Neural cell (in vitro differentiated cells): ENCODE measurements around the gene AP3D1. TPM values are rescaled to one million over a fixed set of nuclear protein-coding genes. Genes with fewer than 3 reads are reported as not detected.
"Not testable (repeated sequence)": the region's sequence is repeated elsewhere in the genome, so short reads cannot be mapped to it uniquely, and the experiment has no call there.

Experiments used
- H2AFZ ChIP-seq: fragments of 200-600, 300-800 bp; sonication (generic), shearing (Covaris generic); 2 replicates; pipeline ENCODE4 v1.6.0; 2014; ENCODE audit warnings: low read depth, mild to moderate bottlenecking, antibody characterized with exemption, low read length, moderate library complexity
- H3F3A ChIP-seq: fragments of 200-600 bp; shearing (Covaris generic); 2 replicates; pipeline ENCODE4 v1.6.1; 2016; ENCODE audit warnings: mild to moderate bottlenecking, moderate library complexity, mixed read lengths, antibody characterized with exemption, low read length; ENCODE audit not compliant: insufficient read depth, poor library complexity, severe bottlenecking
- H3K27ac ChIP-seq: fragments of 200-600, 300-800 bp; sonication (generic), shearing (Covaris generic); 2 replicates; pipeline ENCODE4 v1.5.1; 2014; ENCODE audit warnings: mild to moderate bottlenecking, low read length, moderate library complexity
- H3K27me3 ChIP-seq: fragments of 300-800, 200-600 bp; sonication (generic), shearing (Covaris generic); 2 replicates; pipeline ENCODE4 v1.6.0; 2014; ENCODE audit warnings: mild to moderate bottlenecking, low read depth, low read length, moderate library complexity; ENCODE audit not compliant: insufficient read depth
- H3K36me3 ChIP-seq: fragments of 300-800, 200-600 bp; sonication (generic), shearing (Covaris generic); 2 replicates; pipeline ENCODE4 v1.5.1; 2014; ENCODE audit warnings: mild to moderate bottlenecking, antibody characterized with exemption, low read length, moderate library complexity; ENCODE audit not compliant: insufficient read depth
- H3K4me2 ChIP-seq: fragments of 300-800, 200-600 bp; sonication (generic), shearing (Covaris generic); 2 replicates; pipeline ENCODE4 v1.6.0; 2014; ENCODE audit warnings: mild to moderate bottlenecking, low read length
- H3K4me3 ChIP-seq: fragments of 300-800, 200-600 bp; sonication (generic), shearing (Covaris generic); 2 replicates; pipeline ENCODE4 v1.5.1; 2014; ENCODE audit warnings: mild to moderate bottlenecking, low read length, moderate library complexity
- H3K79me2 ChIP-seq: fragments of 200-600 bp; shearing (Covaris generic); replicated peaks from 2 replicates; pipeline ENCODE4 v1.6.0; 2014; ENCODE audit warnings: mild to moderate bottlenecking, low read length, moderate library complexity; ENCODE audit not compliant: insufficient read depth
- H3K9ac ChIP-seq: fragments of 300-800, 200-600 bp; sonication (generic), shearing (Covaris generic); 2 replicates; pipeline ENCODE4 v1.6.1; 2016; ENCODE audit warnings: mild to moderate bottlenecking, low read length, mixed read lengths
- H3K9me2 ChIP-seq: fragments of 200-600 bp; shearing (Covaris generic); 2 replicates; pipeline ENCODE4 v1.6.1; 2016; ENCODE audit warnings: mild to moderate bottlenecking, low read length, mixed read lengths; ENCODE audit not compliant: insufficient read depth
- H3K9me3 ChIP-seq: fragments of 200-600, 300-800 bp; sonication (generic), shearing (Covaris generic); 2 replicates; pipeline ENCODE4 v1.6.1; 2016; ENCODE audit warnings: mild to moderate bottlenecking, mixed run types, low read length, moderate library complexity, mixed read lengths
- H4K20me1 ChIP-seq: fragments of 200-600 bp; shearing (Covaris generic); 2 replicates; pipeline ENCODE4 v1.6.1; 2016; ENCODE audit warnings: mild to moderate bottlenecking, mixed run types; ENCODE audit not compliant: insufficient read depth
- CTCF ChIP-seq: fragments of 450-650 bp; IDR thresholded peaks from 2 replicates; pipeline ENCODE4 v1.5.1; 2014; ENCODE audit warnings: antibody characterized with exemption, mild to moderate bottlenecking, moderate library complexity; ENCODE audit not compliant: poor library complexity, severe bottlenecking
- EP300 ChIP-seq: fragments of 450-650 bp; conservative IDR thresholded peaks from 2 replicates; pipeline ENCODE4 v1.6.1; 2014; ENCODE audit warnings: antibody characterized with exemption, mild to moderate bottlenecking, moderate library complexity; ENCODE audit not compliant: poor library complexity, severe bottlenecking
- EZH2 ChIP-seq: fragments of 200-600, 300-800 bp; shearing (Covaris generic), sonication (generic); IDR thresholded peaks from 2 replicates; pipeline ENCODE4 v1.6.1; 2014; ENCODE audit warnings: antibody characterized with exemption, low read length, borderline replicate concordance, mild to moderate bottlenecking; ENCODE audit not compliant: insufficient read depth, poor library complexity, severe bottlenecking
- MXI1 ChIP-seq: fragments of 450-650 bp; conservative IDR thresholded peaks from 2 replicates; pipeline ENCODE4 v1.6.1; 2014; ENCODE audit warnings: antibody characterized with exemption, mild to moderate bottlenecking; ENCODE audit not compliant: poor library complexity, severe bottlenecking
- POLR2AphosphoS5 ChIP-seq: IDR thresholded peaks from 2 replicates; pipeline ENCODE4 v1.6.1; 2012
- RAD21 ChIP-seq: fragments of 450-650 bp; conservative IDR thresholded peaks from 2 replicates; pipeline ENCODE4 v1.6.1; 2014; ENCODE audit warnings: antibody characterized with exemption, mild to moderate bottlenecking, moderate library complexity
- REST ChIP-seq: IDR thresholded peaks from 2 replicates; pipeline ENCODE4 v1.6.1; 2012; ENCODE audit warnings: borderline replicate concordance
- SMC3 ChIP-seq: fragments of 450-650 bp; conservative IDR thresholded peaks from 2 replicates; pipeline ENCODE4 v1.6.1; 2014; ENCODE audit warnings: antibody characterized with exemption, mild to moderate bottlenecking, moderate library complexity; ENCODE audit not compliant: poor library complexity
- TAF1 ChIP-seq: IDR thresholded peaks from 2 replicates; pipeline ENCODE4 v1.6.1; 2012; ENCODE audit warnings: low read depth
- polyA plus RNA-seq: library from polyadenylated mRNA; depleted of rRNA; stranded (reverse); fragments of >200 nt; gene quantifications from 2 replicates; pipeline ENCODE4 v1.2.3, GENCODE V29; 2014

The AP3D1 gene
- polyA plus RNA-seq, 1 donor from 2014 or later: 60.7 TPM

- H3K9ac ChIP-seq, H3K27ac ChIP-seq, H3K4me2 ChIP-seq, H3K9me2 ChIP-seq, H3K4me3 ChIP-seq, H3K9me3 ChIP-seq, H4K20me1 ChIP-seq, H2AFZ ChIP-seq, H3K36me3 ChIP-seq, H3K27me3 ChIP-seq, H3F3A ChIP-seq, H3K79me2 ChIP-seq: not testable (repeated sequence)
Observed at GRCh38 chr19:2131012-2131975, 20.1 kb downstream of the AP3D1 start.

GRCh38 chr19:2129892-2130770 is 21.2 kb downstream of the AP3D1 start:
- Histone ChIP-seq H3K36me3 (no peaks in the 10 kb centered on the region), H3K9me2 (no peaks in the 10 kb centered on the region), H3K9me3 (no peaks in the 10 kb centered on the region), H3K4me3 (no peak overlapping the region), H4K20me1 (no peaks in the 10 kb centered on the region), H3K27ac (no peak overlapping the region), H3K79me2 (no peaks in the 10 kb centered on the region), H3K9ac (no peak overlapping the region), H2AFZ (no peak overlapping the region), H3K4me2 (no peak overlapping the region), H3K27me3 (no peaks in the 10 kb centered on the region), H3F3A (no peaks in the 10 kb centered on the region)
- TF ChIP-seq REST: no peak
- TF ChIP-seq EP300: no peak

GRCh38 chr19:2129486-2129885 is 21.9 kb downstream of the AP3D1 start:
- H3K79me2 ChIP-seq: no peaks in the 10 kb centered on the region

More at GRCh38 chr19:2129486-2129885, 21.9 kb downstream of the AP3D1 start:
- TF ChIP-seq CTCF (no peak), REST (no peak), EP300 (no peak), RAD21 (no peak), EZH2 (no peak), SMC3 (no peak), POLR2AphosphoS5 (no peak), TAF1 (no peak), MXI1 (no peak)
- Histone ChIP-seq H3K27ac (no peak overlapping the region), H3K4me3 (no peak overlapping the region), H3K9me2 (no peaks in the 10 kb centered on the region), H3K27me3 (no peaks in the 10 kb centered on the region), H2AFZ (no peak overlapping the region), H3K36me3 (no peaks in the 10 kb centered on the region), H3K9ac (no peak overlapping the region), H3K9me3 (no peaks in the 10 kb centered on the region), H3K4me2 (no peak overlapping the region), H4K20me1 (no peaks in the 10 kb centered on the region), H3F3A (no peaks in the 10 kb centered on the region)
